GM21825 (cell line): Measurements from ENCODE around the gene SPATA33.

ENCODE experiments used
- ATAC-seq: cut with Tn5 transposase; IDR thresholded peaks from one replicate; pipeline ENCODE4 v1.9.1; 2021; ENCODE audit warnings: mild to moderate bottlenecking, moderate library complexity; ENCODE audit not compliant: unreplicated experiment

The SPATA33 gene

GRCh38 chr16:89706518-89707260, 49.1 kb downstream of the SPATA33 start:
- no peak for ATAC-seq

GRCh38 chr16:89707695-89708094, 50.1 kb downstream of the SPATA33 start:
- no peak for ATAC-seq

- no peak for ATAC-seq
Measured at GRCh38 chr16:89708481-89708931, 50.9 kb downstream of the SPATA33 start.

- ATAC-seq, result no peak
Measured at GRCh38 chr16:89709166-89709565, 51.5 kb downstream of the SPATA33 start.

GRCh38 chr16:89709716-89710432, 52.2 kb downstream of the SPATA33 start:
- no peak for ATAC-seq

- no peak for ATAC-seq
Measured at GRCh38 chr16:89710709-89711564, 53.3 kb downstream of the SPATA33 start.

- ATAC-seq, result no peak
Measured at GRCh38 chr16:89711601-89712273, 54.1 kb downstream of the SPATA33 start.

- ATAC-seq, result no peak
Measured at GRCh38 chr16:89712274-89712781, 54.7 kb downstream of the SPATA33 start.

GRCh38 chr16:89716493-89716892, 58.9 kb downstream of the SPATA33 start:
- ATAC-seq, result no peak

- no peak for ATAC-seq
Measured at GRCh38 chr16:89716916-89717687, 59.5 kb downstream of the SPATA33 start.

- ATAC-seq, result no peak
Measured at GRCh38 chr16:89717688-89718505, 60.3 kb downstream of the SPATA33 start.
